HS-27A (cell line): Measurements from ENCODE around the gene ZBTB34.
"Not testable (repeated sequence)": the region's sequence is repeated elsewhere in the genome, so short reads cannot be mapped to it uniquely, and the experiment has no call there.

Source experiments
- DNase-seq: peaks from one replicate; pipeline ENCODE4 v3.0.0-alpha.2; 2012; ENCODE audit warnings: low read depth, missing footprints

ZBTB34 gene

GRCh38 chr9:126860077-126860756 is at the start of gene ZBTB34:
TSS of gene ZBTB34 (plus strand) at chr9:126860639. CDS start at chr9:126879400, 18,761 bp downstream.
- no peak for DNase-seq

- no peak for DNase-seq
These were observed 47.4 kb upstream of the ZBTB34 start for GRCh38 chr9:126813072-126813471.

GRCh38 chr9:126814091-126814490 is 46.3 kb upstream of the ZBTB34 start:
- no peak for DNase-seq

- DNase-seq = not testable (repeated sequence)
These were observed 42.8 kb upstream of the ZBTB34 start for GRCh38 chr9:126817615-126818014.

GRCh38 chr9:126818482-126818881 is 42.0 kb upstream of the ZBTB34 start:
- no peak for DNase-seq

- no peak for DNase-seq
These were observed 41.0 kb upstream of the ZBTB34 start for GRCh38 chr9:126819482-126819881.

- DNase-seq = no peak
These were observed 38.2 kb upstream of the ZBTB34 start for GRCh38 chr9:126822278-126822677.

- DNase-seq = no peak
These were observed 37.6 kb upstream of the ZBTB34 start for GRCh38 chr9:126822873-126823272.

- not testable (repeated sequence) for DNase-seq
These were observed 36.4 kb upstream of the ZBTB34 start for GRCh38 chr9:126824052-126824451.

GRCh38 chr9:126827227-126827626 is 33.2 kb upstream of the ZBTB34 start:
- DNase-seq = no peak

GRCh38 chr9:126829035-126829434 is 31.4 kb upstream of the ZBTB34 start:
- DNase-seq = no peak

GRCh38 chr9:126830827-126831226 is 29.6 kb upstream of the ZBTB34 start:
- no peak for DNase-seq

GRCh38 chr9:126832440-126832839 is 28.0 kb upstream of the ZBTB34 start:
- DNase-seq = no peak

GRCh38 chr9:126833020-126833419 is 27.4 kb upstream of the ZBTB34 start:
- DNase-seq = no peak

GRCh38 chr9:126833710-126834345 is 26.6 kb upstream of the ZBTB34 start:
- no peak for DNase-seq

GRCh38 chr9:126834672-126835071 is 25.8 kb upstream of the ZBTB34 start:
- DNase-seq = no peak

- DNase-seq = no peak
These were observed 24.2 kb upstream of the ZBTB34 start for GRCh38 chr9:126836216-126836615.

GRCh38 chr9:126838055-126838811 is 22.2 kb upstream of the ZBTB34 start:
- DNase-seq = no peak

- no peak for DNase-seq
These were observed 21.5 kb upstream of the ZBTB34 start for GRCh38 chr9:126838895-126839294.

GRCh38 chr9:126839301-126839700 is 21.1 kb upstream of the ZBTB34 start:
- no peak for DNase-seq

GRCh38 chr9:126842220-126842842 is 18.1 kb upstream of the ZBTB34 start:
- DNase-seq = no peak

GRCh38 chr9:126842977-126843799 is 17.3 kb upstream of the ZBTB34 start:
- DNase-seq = no peak
